Neuronal stem cell (in vitro differentiated cells): ENCODE measurements around the gene NCEH1.
A peak's percentile ranks its signal among the peaks of the same experiment; 100 is the strongest.

ENCODE experiments used
- DNase-seq: peaks from one replicate; pipeline ENCODE4 v3.0.0-alpha.2; 2013; ENCODE audit warnings: low spot score
- H2AFZ ChIP-seq: one replicate; pipeline ENCODE4 v1.6.1; 2013; ENCODE audit warnings: mild to moderate bottlenecking, low read length, inconsistent platforms
- H2AK5ac ChIP-seq: 2 replicates; pipeline ENCODE4 v1.6.1; 2013; ENCODE audit warnings: low read depth, mild to moderate bottlenecking, inconsistent platforms, low read length, moderate library complexity, mixed read lengths
- H2BK120ac ChIP-seq: 2 replicates; pipeline ENCODE4 v1.6.1; 2013; ENCODE audit warnings: low read depth, mild to moderate bottlenecking, inconsistent platforms, low read length, moderate library complexity, mixed read lengths
- H2BK12ac ChIP-seq: one replicate; pipeline ENCODE4 v1.6.1; 2013; ENCODE audit warnings: low read length, inconsistent platforms
- H2BK15ac ChIP-seq: 2 replicates; pipeline ENCODE4 v1.6.1; 2013; ENCODE audit warnings: mild to moderate bottlenecking, low read length, inconsistent platforms, mixed read lengths
- H2BK5ac ChIP-seq: one replicate; pipeline ENCODE4 v1.6.1; 2013; ENCODE audit warnings: inconsistent platforms, mild to moderate bottlenecking, low read length, moderate library complexity
- H3K14ac ChIP-seq: one replicate; pipeline ENCODE4 v1.6.1; 2013; ENCODE audit warnings: low read length, inconsistent platforms
- H3K18ac ChIP-seq: 2 replicates; pipeline ENCODE4 v1.6.1; 2013; ENCODE audit warnings: low read length, inconsistent platforms
- H3K23ac ChIP-seq: 2 replicates; pipeline ENCODE4 v1.6.1; 2013; ENCODE audit warnings: low read depth, mild to moderate bottlenecking, mixed read lengths, low read length, inconsistent platforms; ENCODE audit not compliant: poor library complexity
- H3K27ac ChIP-seq: replicated peaks from 3 replicates; pipeline ENCODE4 v1.5.1; 2013; ENCODE audit warnings: low read length, inconsistent platforms
- H3K27me3 ChIP-seq, 3 experiments: 2 replicates each; pipeline ENCODE4 v1.6.1; 2013; ENCODE audit warnings: low read length in 3 of 3, mild to moderate bottlenecking in 2 of 3, inconsistent platforms in 1 of 3, low read depth in 1 of 3, mixed read lengths in 1 of 3, moderate library complexity in 1 of 3; ENCODE audit not compliant: control insufficient read depth in 3 of 3, insufficient read depth in 3 of 3
- H3K36me3 ChIP-seq, 2 donors: replicated peaks in 1 of 2; 2 replicates each; pipeline ENCODE4 v1.6.1; 2013; ENCODE audit warnings: low read length in 2 of 2; ENCODE audit not compliant: control insufficient read depth in 2 of 2, insufficient read depth in 2 of 2
- H3K4ac ChIP-seq: 2 replicates; pipeline ENCODE4 v1.6.1; 2013; ENCODE audit warnings: inconsistent platforms, mild to moderate bottlenecking, low read length, moderate library complexity
- H3K4me1 ChIP-seq, 2 donors: 1 replicate in 1 of 2; 2 replicates in 1 of 2; pipeline ENCODE4 v1.6.1; 2013; ENCODE audit warnings: low read length in 2 of 2, low read depth in 1 of 2; ENCODE audit not compliant: control insufficient read depth in 2 of 2, insufficient read depth in 1 of 2
- H3K4me2 ChIP-seq: one replicate; pipeline ENCODE4 v1.6.1; 2013; ENCODE audit warnings: mild to moderate bottlenecking, low read length, inconsistent platforms; ENCODE audit not compliant: insufficient read depth, poor library complexity, severe bottlenecking
- H3K4me3 ChIP-seq, 2 donors: 2 replicates each; pipeline ENCODE4 v1.5.1; 2013; ENCODE audit warnings: low read length in 2 of 2, mild to moderate bottlenecking in 2 of 2, inconsistent platforms in 1 of 2, moderate library complexity in 1 of 2
- H3K79me1 ChIP-seq: one replicate; pipeline ENCODE4 v1.6.1; 2013; ENCODE audit warnings: low read depth, mild to moderate bottlenecking, inconsistent platforms, low read length, moderate library complexity
- H3K9ac ChIP-seq: one replicate; pipeline ENCODE4 v1.6.1; 2013; ENCODE audit warnings: mild to moderate bottlenecking, low read depth, low read length, inconsistent platforms; ENCODE audit not compliant: poor library complexity
- H3K9me3 ChIP-seq, 2 donors: replicated peaks in 1 of 2; 2 replicates each; pipeline versions ENCODE3 to v1.6.1; 2013; ENCODE audit warnings: low read length in 2 of 2, mild to moderate bottlenecking in 2 of 2, inconsistent platforms in 1 of 2, low read depth in 1 of 2, mixed read lengths in 1 of 2, moderate library complexity in 1 of 2; ENCODE audit not compliant: control insufficient read depth in 2 of 2, insufficient read depth in 1 of 2
- H4K8ac ChIP-seq: one replicate; pipeline ENCODE4 v1.6.1; 2013; ENCODE audit warnings: low read depth, mild to moderate bottlenecking, inconsistent platforms, low read length, moderate library complexity
- H4K91ac ChIP-seq: one replicate; pipeline ENCODE4 v1.6.1; 2013; ENCODE audit warnings: low read length, low read depth, mild to moderate bottlenecking, inconsistent platforms; ENCODE audit not compliant: poor library complexity
- WGBS, 2 donors: extraction: QIAGEN DNeasy Blood & Tissue Kit; methylation state at CpG; one replicate each; pipeline ENCODE4 v1.1.7; 2013; ENCODE audit warnings: missing lambda C conversion rate in 2 of 2, mixed read lengths in 1 of 2; ENCODE audit not compliant: insufficient read length in 2 of 2, insufficient replicate concordance in 1 of 2; ENCODE audit errors: extremely low coverage in 2 of 2; 5-methylcytosine and 5-hydroxymethylcytosine counted together

Gene NCEH1

GRCh38 chr3:172591876-172592771, 118.7 kb downstream of the NCEH1 start:
- H3K4me2 ChIP-seq = no peak overlapping the region
- H2BK120ac ChIP-seq = no peak overlapping the region
- H3K4me3 ChIP-seq = no peak overlapping the region

GRCh38 chr3:172591125-172591605, 119.7 kb downstream of the NCEH1 start:
- Histone ChIP-seq H3K9ac (no peak overlapping the region), H3K4me3 (no peak overlapping the region), H2BK120ac (no peak overlapping the region), H2BK15ac (no peak overlapping the region), H3K27me3 (peaks cover 0 to 6% (median 0%) of the 10 kb centered on the region in 3 experiments), H4K8ac (no peak overlapping the region), H3K9me3 (peaks cover 0 to 3% of the 10 kb centered on the region in 2 donors), H3K27ac (no peak overlapping the region), H2AK5ac (no peak overlapping the region), H4K91ac (no peak overlapping the region), H3K4ac (no peak overlapping the region), H3K23ac (no peak overlapping the region), H2BK5ac (no peak overlapping the region), H3K14ac (no peak overlapping the region), H2AFZ (no peak overlapping the region), H2BK12ac (no peak overlapping the region), H3K36me3 (no peaks in the 10 kb centered on the region), H3K18ac (no peak overlapping the region), H3K79me1 (peaks cover 2% of the 10 kb centered on the region), H3K4me1 (no peaks in the 10 kb centered on the region), H3K4me2 (no peak overlapping the region)
- no peak for DNase-seq
- WGBS, 2 donors = no CpG with 5 or more reads among the region's 4 CpGs

More at GRCh38 chr3:172591876-172592771, 118.7 kb downstream of the NCEH1 start:
- H3K4ac ChIP-seq = no peak overlapping the region
- H2AFZ ChIP-seq = no peak overlapping the region
- no peaks in the 10 kb centered on the region for H3K4me1 ChIP-seq
- H2BK15ac ChIP-seq = no peak overlapping the region
- no peak overlapping the region for H2BK12ac ChIP-seq
- peak overlapping the region; percentile 77 for H3K18ac ChIP-seq
- H2AK5ac ChIP-seq = no peak overlapping the region
- H3K9ac ChIP-seq = no peak overlapping the region
- no peak for DNase-seq
- no peak overlapping the region for H4K91ac ChIP-seq
- no CpG with 5 or more reads among the region's 11 CpGs for WGBS, 2 donors
- H3K14ac ChIP-seq = no peak overlapping the region
- H4K8ac ChIP-seq = no peak overlapping the region
- H3K36me3 ChIP-seq = no peaks in the 10 kb centered on the region
- H3K23ac ChIP-seq = no peak overlapping the region
- no peak overlapping the region for H2BK5ac ChIP-seq
- H3K79me1 ChIP-seq = peaks cover 2% of the 10 kb centered on the region
- peaks cover 0 to 10% (median 0%) of the 10 kb centered on the region in 3 experiments for H3K27me3 ChIP-seq
- no peak overlapping the region for H3K27ac ChIP-seq
- peaks cover 0 to 3% of the 10 kb centered on the region in 2 donors for H3K9me3 ChIP-seq

- Histone ChIP-seq H3K4me1 (no peaks in the 10 kb centered on the region), H3K4me3 (no peak overlapping the region), H4K91ac (no peak overlapping the region), H2BK15ac (no peak overlapping the region), H2BK120ac (no peak overlapping the region), H3K79me1 (no peaks in the 10 kb centered on the region), H4K8ac (no peak overlapping the region), H2BK5ac (no peak overlapping the region), H3K9me3 (no peaks in the 10 kb centered on the region), H3K18ac (no peak overlapping the region), H3K4ac (no peak overlapping the region), H2AFZ (no peak overlapping the region), H3K4me2 (no peak overlapping the region), H3K14ac (no peak overlapping the region), H3K36me3 (no peaks in the 10 kb centered on the region), H3K27me3 (peaks cover 0 to 11% (median 0%) of the 10 kb centered on the region in 3 experiments), H2BK12ac (no peak overlapping the region), H3K27ac (no peak overlapping the region), H3K23ac (no peak overlapping the region), H3K9ac (no peak overlapping the region), H2AK5ac (no peak overlapping the region)
- DNase-seq = no peak
Measured at GRCh38 chr3:172586436-172586835, 124.4 kb downstream of the NCEH1 start.

GRCh38 chr3:172585954-172586353, 124.9 kb downstream of the NCEH1 start:
- H3K9ac ChIP-seq = no peak overlapping the region
- no peak overlapping the region for H2BK120ac ChIP-seq
- H3K27ac ChIP-seq = no peak overlapping the region
- no peaks in the 10 kb centered on the region for H3K79me1 ChIP-seq
- no peak overlapping the region for H3K23ac ChIP-seq
- H2BK12ac ChIP-seq = no peak overlapping the region
- no CpG with 5 or more reads among the region's 4 CpGs for WGBS, 2 donors
- no peaks in the 10 kb centered on the region for H3K4me1 ChIP-seq
- no peak overlapping the region for H2AK5ac ChIP-seq
- H2BK5ac ChIP-seq = no peak overlapping the region
- no peak for DNase-seq
- H3K14ac ChIP-seq = no peak overlapping the region
- H3K27me3 ChIP-seq = peaks cover 0 to 11% (median 0%) of the 10 kb centered on the region in 3 experiments
- no peaks in the 10 kb centered on the region for H3K36me3 ChIP-seq
- H3K9me3 ChIP-seq = no peaks in the 10 kb centered on the region
- no peak overlapping the region for H3K4ac ChIP-seq
- H3K18ac ChIP-seq = no peak overlapping the region
- H4K91ac ChIP-seq = no peak overlapping the region
- no peak overlapping the region for H2AFZ ChIP-seq
- H4K8ac ChIP-seq = no peak overlapping the region
- H3K4me2 ChIP-seq = no peak overlapping the region
- H3K4me3 ChIP-seq = no peak overlapping the region
- H2BK15ac ChIP-seq = no peak overlapping the region
